Measurements from ENCODE around the gene SPTLC3. TPM values are rescaled to one million over a fixed set of nuclear protein-coding genes. Genes with fewer than 3 reads are reported as not detected.

Gene SPTLC3
- total and polyA plus RNA-seq, 2 donors (not counting 1 experiment from before 2014, with no cell fraction given) = 4.0 TPM

GRCh38 chr20:13125486-13125885, 116.7 kb downstream of the SPTLC3 start:
- Histone ChIP-seq H3K27me3 (ENCODE audit: control insufficient read depth, insufficient read depth, low read length) (no peaks in the 10 kb centered on the region), H3K79me2 (ENCODE audit: control insufficient read depth, insufficient read depth, low read length) (no peaks in the 10 kb centered on the region), H2AFZ (ENCODE audit: low read length) (no peak overlapping the region), H4K20me1 (ENCODE audit: control insufficient read depth, extremely low read depth, insufficient read depth, low read length) (no peaks in the 10 kb centered on the region), H3K4me1 (ENCODE audit: control insufficient read depth, extremely low read depth, insufficient read depth, low read length) (no peaks in the 10 kb centered on the region), H3K9ac (ENCODE audit: insufficient read depth, low read length) (no peak overlapping the region), H3K4me2 (ENCODE audit: extremely low read depth, insufficient read depth, low read length) (no peak overlapping the region), H3K36me3 (ENCODE audit: control insufficient read depth, insufficient read depth, low read length) (no peaks in the 10 kb centered on the region), H3K4me3 (replicated peaks in 1 of 4; ENCODE audit: control extremely low read depth in 1 of 4, insufficient read depth in 1 of 4, low read depth in 3 of 4, low read length in 4 of 4) (no peak overlapping the region), H3K27ac (ENCODE audit: insufficient read depth, low read length) (no peak overlapping the region), H3K9me3 (ENCODE audit: control insufficient read depth, insufficient read depth, low read depth, low read length) (no peaks in the 10 kb centered on the region)
- no peak for DNase-seq (ENCODE audit: low read depth in 2 of 2)
- TF ChIP-seq EZH2 (IDR thresholded peaks at IDR 0.05; ENCODE audit: low read length, missing control alignments) = no peak
- TF ChIP-seq, protein P1, sequence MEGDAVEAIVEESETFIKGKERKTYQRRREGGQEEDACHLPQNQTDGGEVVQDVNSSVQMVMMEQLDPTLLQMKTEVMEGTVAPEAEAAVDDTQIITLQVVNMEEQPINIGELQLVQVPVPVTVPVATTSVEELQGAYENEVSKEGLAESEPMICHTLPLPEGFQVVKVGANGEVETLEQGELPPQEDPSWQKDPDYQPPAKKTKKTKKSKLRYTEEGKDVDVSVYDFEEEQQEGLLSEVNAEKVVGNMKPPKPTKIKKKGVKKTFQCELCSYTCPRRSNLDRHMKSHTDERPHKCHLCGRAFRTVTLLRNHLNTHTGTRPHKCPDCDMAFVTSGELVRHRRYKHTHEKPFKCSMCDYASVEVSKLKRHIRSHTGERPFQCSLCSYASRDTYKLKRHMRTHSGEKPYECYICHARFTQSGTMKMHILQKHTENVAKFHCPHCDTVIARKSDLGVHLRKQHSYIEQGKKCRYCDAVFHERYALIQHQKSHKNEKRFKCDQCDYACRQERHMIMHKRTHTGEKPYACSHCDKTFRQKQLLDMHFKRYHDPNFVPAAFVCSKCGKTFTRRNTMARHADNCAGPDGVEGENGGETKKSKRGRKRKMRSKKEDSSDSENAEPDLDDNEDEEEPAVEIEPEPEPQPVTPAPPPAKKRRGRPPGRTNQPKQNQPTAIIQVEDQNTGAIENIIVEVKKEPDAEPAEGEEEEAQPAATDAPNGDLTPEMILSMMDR (conservative IDR thresholded peaks at IDR 0.05 in 1 of 2, IDR thresholded peaks at IDR 0.05 in 1 of 2; ENCODE audit: low read depth in 1 of 2, low read length in 2 of 2) = no peak

DNA sequence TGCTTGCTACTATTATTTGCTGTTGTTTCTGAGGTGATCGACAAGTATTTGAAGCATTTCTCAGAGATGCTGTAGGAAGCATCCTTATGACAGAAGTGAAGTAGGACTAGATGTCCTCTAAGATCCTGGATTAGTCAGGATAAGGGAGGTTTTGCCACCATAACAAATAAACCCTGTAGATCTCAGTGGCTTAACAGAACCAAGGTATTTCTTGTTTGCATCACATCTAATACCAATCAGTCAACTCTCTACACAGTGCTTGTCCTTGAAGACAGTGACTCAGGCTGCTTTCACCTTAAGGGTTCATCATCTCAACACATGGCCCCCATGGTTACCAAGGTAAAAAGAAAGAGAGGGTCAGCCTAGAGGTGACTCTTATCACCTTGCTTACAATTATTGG, 119.4 kb downstream of the SPTLC3 start:
- H3K9me3 ChIP-seq (ENCODE audit: control insufficient read depth, insufficient read depth, low read depth, low read length) = no peaks in the 10 kb centered on the region
- H3K27me3 ChIP-seq (ENCODE audit: control insufficient read depth, insufficient read depth, low read length) = no peaks in the 10 kb centered on the region
- H3K36me3 ChIP-seq (ENCODE audit: control insufficient read depth, insufficient read depth, low read length) = no peaks in the 10 kb centered on the region
- H4K20me1 ChIP-seq (ENCODE audit: control insufficient read depth, extremely low read depth, insufficient read depth, low read length) = no peaks in the 10 kb centered on the region
- H3K9ac ChIP-seq (ENCODE audit: insufficient read depth, low read length) = no peak overlapping the region
- H3K4me3 ChIP-seq (replicated peaks in 1 of 4; ENCODE audit: control extremely low read depth in 1 of 4, insufficient read depth in 1 of 4, low read depth in 3 of 4, low read length in 4 of 4) = no peak overlapping the region
- no peak for DNase-seq (ENCODE audit: low read depth in 2 of 2)
- no peak overlapping the region for H3K27ac ChIP-seq (ENCODE audit: insufficient read depth, low read length)
- H2AFZ ChIP-seq (ENCODE audit: low read length) = no peak overlapping the region
- no peaks in the 10 kb centered on the region for H3K4me1 ChIP-seq (ENCODE audit: control insufficient read depth, extremely low read depth, insufficient read depth, low read length)
- no peak for TF ChIP-seq EZH2 (IDR thresholded peaks at IDR 0.05; ENCODE audit: low read length, missing control alignments)
- TF ChIP-seq, protein P1 (conservative IDR thresholded peaks at IDR 0.05 in 1 of 2, IDR thresholded peaks at IDR 0.05 in 1 of 2; ENCODE audit: low read depth in 1 of 2, low read length in 2 of 2) = no peak
- no peaks in the 10 kb centered on the region for H3K79me2 ChIP-seq (ENCODE audit: control insufficient read depth, insufficient read depth, low read length)
- no peak overlapping the region for H3K4me2 ChIP-seq (ENCODE audit: extremely low read depth, insufficient read depth, low read length)

- H3K4me2 ChIP-seq (ENCODE audit: extremely low read depth, insufficient read depth, low read length) = no peak overlapping the region
- no peaks in the 10 kb centered on the region for H3K79me2 ChIP-seq (ENCODE audit: control insufficient read depth, insufficient read depth, low read length)
- H3K27me3 ChIP-seq (ENCODE audit: control insufficient read depth, insufficient read depth, low read length) = no peaks in the 10 kb centered on the region
- H3K9me3 ChIP-seq (ENCODE audit: control insufficient read depth, insufficient read depth, low read depth, low read length) = no peaks in the 10 kb centered on the region
- H4K20me1 ChIP-seq (ENCODE audit: control insufficient read depth, extremely low read depth, insufficient read depth, low read length) = no peaks in the 10 kb centered on the region
- TF ChIP-seq, protein P1 (conservative IDR thresholded peaks at IDR 0.05 in 1 of 2, IDR thresholded peaks at IDR 0.05 in 1 of 2; ENCODE audit: low read depth in 1 of 2, low read length in 2 of 2) = no peak
- no peak for TF ChIP-seq EZH2 (IDR thresholded peaks at IDR 0.05; ENCODE audit: low read length, missing control alignments)
- H3K4me1 ChIP-seq (ENCODE audit: control insufficient read depth, extremely low read depth, insufficient read depth, low read length) = no peaks in the 10 kb centered on the region
- no peak overlapping the region for H3K4me3 ChIP-seq (replicated peaks in 1 of 4; ENCODE audit: control extremely low read depth in 1 of 4, insufficient read depth in 1 of 4, low read depth in 3 of 4, low read length in 4 of 4)
- H3K9ac ChIP-seq (ENCODE audit: insufficient read depth, low read length) = no peak overlapping the region
- H3K36me3 ChIP-seq (ENCODE audit: control insufficient read depth, insufficient read depth, low read length) = no peaks in the 10 kb centered on the region
- no peak overlapping the region for H3K27ac ChIP-seq (ENCODE audit: insufficient read depth, low read length)
- no peak overlapping the region for H2AFZ ChIP-seq (ENCODE audit: low read length)
- DNase-seq (ENCODE audit: low read depth in 2 of 2) = no peak
Measured at GRCh38 chr20:13130061-13130706, 121.4 kb downstream of the SPTLC3 start.

All from fibroblast of lung (primary cell).